Fibroblast of lung (primary cell): ENCODE data around the gene PLAAT4. TPM values are rescaled to one million over a fixed set of nuclear protein-coding genes. Genes with fewer than 3 reads are reported as not detected.

Experiments
- DNase-seq, 2 donors: peaks; one replicate each; pipeline versions ENCODE4 v3.0.0 to v3.0.0-alpha.2; 2010; ENCODE audit warnings: low read depth in 2 of 2
- H2AFZ ChIP-seq: 2 replicates; pipeline ENCODE4 v1.5.1; 2012; ENCODE audit warnings: low read length, control low read depth, inconsistent platforms
- H3K27ac ChIP-seq: 2 replicates; pipeline ENCODE4 v1.5.1; 2011; ENCODE audit warnings: low read length, control low read depth; ENCODE audit not compliant: insufficient read depth
- H3K27me3 ChIP-seq: 2 replicates; pipeline ENCODE4 v1.5.1; 2011; ENCODE audit warnings: mild to moderate bottlenecking, low read length; ENCODE audit not compliant: control insufficient read depth, insufficient read depth
- H3K36me3 ChIP-seq: 2 replicates; pipeline ENCODE4 v1.5.1; 2011; ENCODE audit warnings: low read length; ENCODE audit not compliant: control insufficient read depth, insufficient read depth
- H3K4me1 ChIP-seq: 2 replicates; pipeline ENCODE4 v1.5.1; 2011; ENCODE audit warnings: low read length; ENCODE audit not compliant: control insufficient read depth, insufficient read depth; ENCODE audit errors: extremely low read depth
- H3K4me2 ChIP-seq: 2 replicates; pipeline ENCODE4 v1.5.1; 2011; ENCODE audit warnings: low read length, control low read depth; ENCODE audit not compliant: insufficient read depth; ENCODE audit errors: extremely low read depth
- H3K4me3 ChIP-seq, 4 experiments: fragments of 200-600 bp in 1 of 4; sonication (generic) in 1 of 4; replicated peaks in 1 of 4; 2 replicates each; pipeline ENCODE4 v1.5.1; 2011 to 2016; ENCODE audit warnings: low read length in 4 of 4, low read depth in 3 of 4, mild to moderate bottlenecking in 3 of 4, control low read depth in 2 of 4, inconsistent platforms in 1 of 4, mixed read lengths in 1 of 4; ENCODE audit not compliant: insufficient read depth in 1 of 4; ENCODE audit errors: control extremely low read depth in 1 of 4
- H3K79me2 ChIP-seq: 2 replicates; pipeline ENCODE4 v1.5.1; 2012; ENCODE audit warnings: mild to moderate bottlenecking, low read length, inconsistent platforms; ENCODE audit not compliant: control insufficient read depth, insufficient read depth
- H3K9ac ChIP-seq: 2 replicates; pipeline ENCODE4 v1.5.1; 2011; ENCODE audit warnings: mild to moderate bottlenecking, low read length, control low read depth; ENCODE audit not compliant: insufficient read depth
- H3K9me3 ChIP-seq: 2 replicates; pipeline ENCODE4 v1.5.1; 2012; ENCODE audit warnings: low read depth, low read length; ENCODE audit not compliant: control insufficient read depth, insufficient read depth
- H4K20me1 ChIP-seq: 2 replicates; pipeline ENCODE4 v1.5.1; 2011; ENCODE audit warnings: low read length; ENCODE audit not compliant: control insufficient read depth, insufficient read depth; ENCODE audit errors: extremely low read depth
- EZH2 ChIP-seq: IDR thresholded peaks from 2 replicates; pipeline ENCODE4 v1.5.1; 2012; ENCODE audit warnings: low read length, control low read depth, mild to moderate bottlenecking; ENCODE audit errors: missing control alignments
- polyA plus RNA-seq, 2 donors: library from polyadenylated mRNA; depleted of rRNA in 1 of 2; stranded (reverse) in 1 of 2; unstranded in 1 of 2; fragments of >200 nt; gene quantifications; 2 replicates each; pipeline ENCODE4 v1.2.1, GENCODE V29; 2011 to 2012; ENCODE audit warnings: missing spikeins in 1 of 2
- total RNA-seq: library from RNA; depleted of rRNA; stranded (reverse); fragments of >200 nt; gene quantifications from 2 replicates; pipeline ENCODE4 v1.2.1, GENCODE V29; 2014
- TF ChIP-seq, protein P1 (sequence below), 2 donors: IDR thresholded peaks in 1 of 2; conservative IDR thresholded peaks in 1 of 2; 1 replicate in 1 of 2; 2 replicates in 1 of 2; pipeline ENCODE4 v1.5.1; 2011 to 2012; ENCODE audit warnings: low read length in 2 of 2, control low read depth in 1 of 2, inconsistent platforms in 1 of 2, low read depth in 1 of 2, mild to moderate bottlenecking in 1 of 2

Gene PLAAT4
- total and polyA plus RNA-seq, 2 donors (not counting 1 experiment from before 2014, with no cell fraction given), result 47.4 to 85.7 TPM

DNA sequence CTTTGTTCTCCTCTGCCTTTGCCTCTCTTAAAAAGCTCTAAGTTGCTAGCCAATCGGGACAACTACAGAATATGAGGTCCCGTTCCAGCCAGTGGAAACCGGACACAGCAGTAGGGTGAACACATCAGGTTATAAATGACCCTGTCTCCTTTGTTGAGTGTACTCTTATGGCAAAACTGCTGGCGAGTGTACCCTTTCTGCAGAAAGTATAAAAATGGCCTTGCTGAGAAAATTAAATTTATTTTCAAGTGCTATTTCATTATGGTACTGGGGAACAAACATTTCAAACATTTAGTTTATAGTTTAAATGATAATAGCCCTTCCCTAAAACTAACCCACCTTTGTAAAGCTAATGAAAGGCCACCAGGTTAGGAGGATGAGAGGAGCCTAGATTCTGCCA is 36.7 kb upstream of the PLAAT4 start:
- Histone ChIP-seq H3K9me3 (no peaks in the 10 kb centered on the region), H3K36me3 (no peaks in the 10 kb centered on the region), H3K4me3 (no peak overlapping the region), H3K79me2 (no peaks in the 10 kb centered on the region), H4K20me1 (no peaks in the 10 kb centered on the region), H3K27me3 (peaks cover 3% of the 10 kb centered on the region), H2AFZ (no peak overlapping the region), H3K4me1 (no peaks in the 10 kb centered on the region), H3K4me2 (no peak overlapping the region), H3K27ac (no peak overlapping the region), H3K9ac (no peak overlapping the region)
- no peak for TF ChIP-seq EZH2
- TF ChIP-seq, protein P1, sequence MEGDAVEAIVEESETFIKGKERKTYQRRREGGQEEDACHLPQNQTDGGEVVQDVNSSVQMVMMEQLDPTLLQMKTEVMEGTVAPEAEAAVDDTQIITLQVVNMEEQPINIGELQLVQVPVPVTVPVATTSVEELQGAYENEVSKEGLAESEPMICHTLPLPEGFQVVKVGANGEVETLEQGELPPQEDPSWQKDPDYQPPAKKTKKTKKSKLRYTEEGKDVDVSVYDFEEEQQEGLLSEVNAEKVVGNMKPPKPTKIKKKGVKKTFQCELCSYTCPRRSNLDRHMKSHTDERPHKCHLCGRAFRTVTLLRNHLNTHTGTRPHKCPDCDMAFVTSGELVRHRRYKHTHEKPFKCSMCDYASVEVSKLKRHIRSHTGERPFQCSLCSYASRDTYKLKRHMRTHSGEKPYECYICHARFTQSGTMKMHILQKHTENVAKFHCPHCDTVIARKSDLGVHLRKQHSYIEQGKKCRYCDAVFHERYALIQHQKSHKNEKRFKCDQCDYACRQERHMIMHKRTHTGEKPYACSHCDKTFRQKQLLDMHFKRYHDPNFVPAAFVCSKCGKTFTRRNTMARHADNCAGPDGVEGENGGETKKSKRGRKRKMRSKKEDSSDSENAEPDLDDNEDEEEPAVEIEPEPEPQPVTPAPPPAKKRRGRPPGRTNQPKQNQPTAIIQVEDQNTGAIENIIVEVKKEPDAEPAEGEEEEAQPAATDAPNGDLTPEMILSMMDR (conservative IDR thresholded peaks at IDR 0.05 in 1 of 2, IDR thresholded peaks at IDR 0.05 in 1 of 2; ENCODE audit: low read depth in 1 of 2, low read length in 2 of 2), result no peak
- DNase-seq, result no peak

DNA sequence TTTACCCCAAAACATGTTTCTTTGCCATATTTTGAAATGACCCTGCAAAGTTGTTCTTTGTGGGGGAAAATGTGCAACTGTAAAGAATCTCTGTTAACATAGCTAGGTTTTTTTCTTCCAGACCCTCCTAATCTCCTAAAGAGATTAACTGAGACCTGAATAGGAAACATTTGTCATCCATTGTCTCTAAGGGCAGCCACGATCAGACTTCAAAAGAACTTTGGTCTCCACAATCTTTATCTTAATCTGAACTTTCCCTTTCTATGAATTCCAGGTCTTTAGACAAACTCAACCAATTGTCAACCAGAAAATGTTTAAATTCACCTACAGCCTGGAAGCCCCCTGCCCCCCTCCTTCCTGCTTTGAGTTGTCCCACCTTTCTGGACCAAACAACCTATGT is 35.4 kb upstream of the PLAAT4 start:
- Histone ChIP-seq H3K9me3 (no peaks in the 10 kb centered on the region), H4K20me1 (no peaks in the 10 kb centered on the region), H3K36me3 (no peaks in the 10 kb centered on the region), H3K4me2 (no peak overlapping the region), H2AFZ (no peak overlapping the region), H3K4me3 (no peak overlapping the region), H3K79me2 (no peaks in the 10 kb centered on the region), H3K4me1 (no peaks in the 10 kb centered on the region), H3K27ac (no peak overlapping the region), H3K9ac (no peak overlapping the region), H3K27me3 (peaks cover 3% of the 10 kb centered on the region)
- DNase-seq, result no peak
- TF ChIP-seq EZH2, result no peak
- TF ChIP-seq, protein P1 (conservative IDR thresholded peaks at IDR 0.05 in 1 of 2, IDR thresholded peaks at IDR 0.05 in 1 of 2; ENCODE audit: low read depth in 1 of 2, low read length in 2 of 2), result no peak

DNA sequence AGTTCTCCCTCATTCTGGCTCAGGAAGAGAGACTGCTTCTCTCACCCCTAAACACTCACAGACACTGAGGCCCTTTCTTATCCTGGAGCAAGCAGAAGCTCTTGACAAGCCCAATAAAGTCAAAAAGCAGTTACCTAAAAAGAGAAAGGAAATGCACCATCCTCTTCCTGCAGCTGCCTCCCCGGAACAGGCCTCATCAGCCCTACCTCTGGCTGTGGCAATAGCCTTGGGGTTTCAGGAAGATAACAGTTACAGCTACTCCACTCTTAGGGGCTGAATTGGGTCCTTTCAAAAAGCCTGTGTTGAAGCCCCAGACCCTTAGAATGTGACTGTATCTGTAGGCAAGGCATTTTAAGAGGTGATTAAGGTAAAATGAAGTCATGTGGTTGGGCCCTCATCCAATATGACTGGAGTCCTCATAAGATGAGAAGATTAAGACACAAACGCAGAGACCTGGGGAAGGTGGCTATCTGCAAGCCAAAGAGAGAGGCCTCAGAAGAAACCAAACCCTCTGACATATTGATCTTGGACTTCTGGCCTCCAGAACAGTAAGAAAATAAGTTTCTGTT is 34.3 kb upstream of the PLAAT4 start:
- no peak overlapping the region for H3K4me3 ChIP-seq
- no peak overlapping the region for H3K27ac ChIP-seq
- peaks cover 3% of the 10 kb centered on the region for H3K27me3 ChIP-seq
- no peaks in the 10 kb centered on the region for H3K36me3 ChIP-seq
- H3K9me3 ChIP-seq, result no peaks in the 10 kb centered on the region
- H4K20me1 ChIP-seq, result no peaks in the 10 kb centered on the region
- H3K9ac ChIP-seq, result no peak overlapping the region
- no peak for DNase-seq
- H3K4me2 ChIP-seq, result no peak overlapping the region
- TF ChIP-seq EZH2, result no peak
- TF ChIP-seq, protein P1 (conservative IDR thresholded peaks at IDR 0.05 in 1 of 2, IDR thresholded peaks at IDR 0.05 in 1 of 2; ENCODE audit: low read depth in 1 of 2, low read length in 2 of 2), result no peak
- H2AFZ ChIP-seq, result no peak overlapping the region
- H3K79me2 ChIP-seq, result no peaks in the 10 kb centered on the region
- no peaks in the 10 kb centered on the region for H3K4me1 ChIP-seq
